DND-41 (cell line): ENCODE measurements around the gene EHMT1.

Source experiments
- EZH2 ChIP-seq: IDR thresholded peaks from 3 replicates; pipeline ENCODE4 v1.6.1; 2012; ENCODE audit warnings: borderline replicate concordance, low read depth, mild to moderate bottlenecking, moderate library complexity, low read length, inconsistent platforms; ENCODE audit not compliant: severe bottlenecking
- TF ChIP-seq, protein P1 (sequence below): IDR thresholded peaks from 2 replicates; pipeline ENCODE4 v1.5.1; 2012; ENCODE audit warnings: borderline replicate concordance, low read length, moderate library complexity, mild to moderate bottlenecking; ENCODE audit not compliant: poor library complexity, severe bottlenecking; ENCODE audit errors: extremely low read depth

DNA sequence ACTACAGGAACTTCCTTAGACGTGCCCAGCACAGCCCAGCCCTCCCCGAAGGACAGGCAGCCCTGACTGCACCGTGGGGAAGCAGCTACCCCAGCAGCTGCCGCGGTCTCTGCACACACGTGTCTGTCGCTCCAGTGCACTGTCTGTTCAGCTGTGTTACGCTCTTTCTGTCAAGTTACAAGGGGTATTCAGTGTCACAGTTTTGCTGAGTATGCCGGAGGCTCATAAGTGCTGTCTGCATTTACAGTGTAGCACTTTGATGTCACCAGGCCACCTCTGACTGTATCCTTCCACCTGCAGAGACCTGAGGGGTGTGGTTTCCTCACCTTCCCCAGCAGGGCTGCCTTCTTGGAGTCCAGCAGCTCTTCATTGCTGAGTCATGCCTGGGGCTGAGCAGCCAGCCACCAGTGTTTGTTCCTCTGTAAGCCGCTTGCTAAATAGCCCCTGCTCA is 126.8 kb downstream of the EHMT1 start:
- no peak for TF ChIP-seq EZH2
- TF ChIP-seq, protein P1, sequence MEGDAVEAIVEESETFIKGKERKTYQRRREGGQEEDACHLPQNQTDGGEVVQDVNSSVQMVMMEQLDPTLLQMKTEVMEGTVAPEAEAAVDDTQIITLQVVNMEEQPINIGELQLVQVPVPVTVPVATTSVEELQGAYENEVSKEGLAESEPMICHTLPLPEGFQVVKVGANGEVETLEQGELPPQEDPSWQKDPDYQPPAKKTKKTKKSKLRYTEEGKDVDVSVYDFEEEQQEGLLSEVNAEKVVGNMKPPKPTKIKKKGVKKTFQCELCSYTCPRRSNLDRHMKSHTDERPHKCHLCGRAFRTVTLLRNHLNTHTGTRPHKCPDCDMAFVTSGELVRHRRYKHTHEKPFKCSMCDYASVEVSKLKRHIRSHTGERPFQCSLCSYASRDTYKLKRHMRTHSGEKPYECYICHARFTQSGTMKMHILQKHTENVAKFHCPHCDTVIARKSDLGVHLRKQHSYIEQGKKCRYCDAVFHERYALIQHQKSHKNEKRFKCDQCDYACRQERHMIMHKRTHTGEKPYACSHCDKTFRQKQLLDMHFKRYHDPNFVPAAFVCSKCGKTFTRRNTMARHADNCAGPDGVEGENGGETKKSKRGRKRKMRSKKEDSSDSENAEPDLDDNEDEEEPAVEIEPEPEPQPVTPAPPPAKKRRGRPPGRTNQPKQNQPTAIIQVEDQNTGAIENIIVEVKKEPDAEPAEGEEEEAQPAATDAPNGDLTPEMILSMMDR = no peak
